Mucosa of rectum (tissue), 2 donors: ENCODE results near the gene CSTA.
"Not testable (repeated sequence)": the region's sequence is repeated elsewhere in the genome, so short reads cannot be mapped to it uniquely, and the experiment has no call there.

Source experiments
- H3K27ac ChIP-seq, 2 donors: one replicate each; pipeline ENCODE4 v1.7.0; 2013; ENCODE audit warnings: inconsistent platforms in 2 of 2, low read depth in 2 of 2, low read length in 2 of 2
- H3K27me3 ChIP-seq, 2 donors: one replicate each; pipeline ENCODE4 v1.7.0; 2013; ENCODE audit warnings: low read length in 2 of 2; ENCODE audit not compliant: control insufficient read depth in 2 of 2, insufficient read depth in 2 of 2
- H3K36me3 ChIP-seq, 2 donors: one replicate each; pipeline ENCODE4 v1.7.0; 2013; ENCODE audit warnings: low read length in 2 of 2; ENCODE audit not compliant: control insufficient read depth in 2 of 2, insufficient read depth in 2 of 2
- H3K4me1 ChIP-seq, 2 donors: one replicate each; pipeline ENCODE4 v1.7.0; 2013; ENCODE audit warnings: low read length in 2 of 2, mild to moderate bottlenecking in 1 of 2; ENCODE audit not compliant: control insufficient read depth in 2 of 2, insufficient read depth in 2 of 2
- H3K4me3 ChIP-seq, 2 donors: one replicate each; pipeline ENCODE4 v1.7.0; 2013; ENCODE audit warnings: low read length in 2 of 2
- H3K9ac ChIP-seq, 2 donors: one replicate each; pipeline ENCODE4 v1.7.0; 2013; ENCODE audit warnings: low read length in 2 of 2, low read depth in 1 of 2, mild to moderate bottlenecking in 1 of 2
- H3K9me3 ChIP-seq, 2 donors: one replicate each; pipeline ENCODE4 v1.7.0; 2013; ENCODE audit warnings: low read length in 2 of 2; ENCODE audit not compliant: control insufficient read depth in 2 of 2
- donor health status: healthy.
- donor health status: Normal muscosa, but diverticular disease.

The CSTA gene

GRCh38 chr3:122353215-122353614 is 28.2 kb downstream of the CSTA start:
- no peaks in the 10 kb centered on the region for H3K27me3 ChIP-seq
- H3K9me3 ChIP-seq: no peaks in the 10 kb centered on the region
- H3K36me3 ChIP-seq: no peaks in the 10 kb centered on the region
- no peak overlapping the region for H3K27ac ChIP-seq
- H3K4me1 ChIP-seq: peaks cover 0 to 4% of the 10 kb centered on the region in 2 donors
- no peak overlapping the region for H3K4me3 ChIP-seq
- no peak overlapping the region for H3K9ac ChIP-seq

- Histone ChIP-seq H3K36me3 (peaks cover 0 to 2% of the 10 kb centered on the region in 2 donors), H3K27ac (no peak overlapping the region)
Observed at GRCh38 chr3:122353893-122354401, 28.9 kb downstream of the CSTA start.

GRCh38 chr3:122355612-122356011 is 30.6 kb downstream of the CSTA start:
- Histone ChIP-seq H3K4me1 (no peaks in the 10 kb centered on the region), H3K27me3 (no peaks in the 10 kb centered on the region), H3K4me3 (no peak overlapping the region), H3K36me3 (peaks cover 0 to 2% of the 10 kb centered on the region in 2 donors), H3K9ac (no peak overlapping the region), H3K9me3 (no peaks in the 10 kb centered on the region), H3K27ac (no peak overlapping the region)

More at GRCh38 chr3:122353893-122354401, 28.9 kb downstream of the CSTA start:
- H3K27me3 ChIP-seq: no peaks in the 10 kb centered on the region
- H3K9me3 ChIP-seq: no peaks in the 10 kb centered on the region
- peaks cover 0 to 4% of the 10 kb centered on the region in 2 donors for H3K4me1 ChIP-seq
- H3K9ac ChIP-seq: no peak overlapping the region
- no peak overlapping the region for H3K4me3 ChIP-seq

- Histone ChIP-seq H3K9ac (no peak overlapping the region), H3K9me3 (no peaks in the 10 kb centered on the region), H3K4me3 (no peak overlapping the region), H3K36me3 (peaks cover 0 to 2% of the 10 kb centered on the region in 2 donors), H3K4me1 (peaks cover under 1 to 6% of the 10 kb centered on the region in 2 donors), H3K27ac (no peak overlapping the region), H3K27me3 (no peaks in the 10 kb centered on the region)
Observed at GRCh38 chr3:122356402-122356801, 31.4 kb downstream of the CSTA start.

GRCh38 chr3:122357828-122358702 is 33.0 kb downstream of the CSTA start:
- Histone ChIP-seq H3K9me3 (no peaks in the 10 kb centered on the region), H3K9ac (no peak overlapping the region), H3K27ac (no peak overlapping the region), H3K27me3 (no peaks in the 10 kb centered on the region), H3K36me3 (peaks cover 0 to 2% of the 10 kb centered on the region in 2 donors), H3K4me1 (peaks cover 8 to 18% of the 10 kb centered on the region in 2 donors), H3K4me3 (no peak overlapping the region)

GRCh38 chr3:122358703-122359032 is 33.6 kb downstream of the CSTA start:
- H3K9ac ChIP-seq: no peak overlapping the region
- peaks cover under 1 to 2% of the 10 kb centered on the region in 2 donors for H3K36me3 ChIP-seq
- H3K4me1 ChIP-seq: peaks cover 12 to 23% of the 10 kb centered on the region in 2 donors
- no peak overlapping the region for H3K27ac ChIP-seq
- no peaks in the 10 kb centered on the region for H3K9me3 ChIP-seq
- H3K4me3 ChIP-seq: no peak overlapping the region
- no peaks in the 10 kb centered on the region for H3K27me3 ChIP-seq

GRCh38 chr3:122362026-122362425 is 37.0 kb downstream of the CSTA start:
- H3K27me3 ChIP-seq: no peaks in the 10 kb centered on the region
- peaks cover 21 to 44% of the 10 kb centered on the region in 2 donors for H3K4me1 ChIP-seq
- H3K27ac ChIP-seq: peak overlapping the region; percentile 60 to 74
- H3K9me3 ChIP-seq: no peaks in the 10 kb centered on the region
- H3K9ac ChIP-seq: no peak overlapping the region
- H3K36me3 ChIP-seq: peaks cover 5 to 7% of the 10 kb centered on the region in 2 donors
- peak overlapping the region in 1 of 2 donors; percentile 9 for H3K4me3 ChIP-seq

- Histone ChIP-seq H3K9ac (no peak overlapping the region), H3K27ac (peak overlapping the region in 1 of 2 donors; percentile 79), H3K4me1 (peaks cover 25 to 52% of the 10 kb centered on the region in 2 donors), H3K36me3 (peaks cover 3 to 8% of the 10 kb centered on the region in 2 donors), H3K27me3 (no peaks in the 10 kb centered on the region), H3K4me3 (no peak overlapping the region), H3K9me3 (no peaks in the 10 kb centered on the region)
Observed at GRCh38 chr3:122364490-122364889, 39.4 kb downstream of the CSTA start.

- Histone ChIP-seq H3K9me3 (no peaks in the 10 kb centered on the region), H3K4me3 (no peak overlapping the region), H3K9ac (peak overlapping the region in 1 of 2 donors; percentile 9), H3K27ac (peak overlapping the region; percentile 78 to 79), H3K4me1 (peaks cover 25 to 52% of the 10 kb centered on the region in 2 donors), H3K36me3 (peaks cover 3 to 12% of the 10 kb centered on the region in 2 donors), H3K27me3 (no peaks in the 10 kb centered on the region)
Observed at GRCh38 chr3:122365073-122365472, 40.0 kb downstream of the CSTA start.

- Histone ChIP-seq H3K9ac (peak overlapping the region in 1 of 2 donors; percentile 9), H3K27ac (peak overlapping the region; percentile 78 to 80), H3K36me3 (peaks cover 3 to 12% of the 10 kb centered on the region in 2 donors), H3K4me1 (peaks cover 25 to 52% of the 10 kb centered on the region in 2 donors)
- not testable (repeated sequence) for H3K4me3 ChIP-seq, H3K9me3 ChIP-seq, H3K27me3 ChIP-seq
Observed at GRCh38 chr3:122365582-122366378, 40.7 kb downstream of the CSTA start.
